Keratinocyte (primary cell): ENCODE data around the gene ZBTB2. TPM values are rescaled to one million over a fixed set of nuclear protein-coding genes. Genes with fewer than 3 reads are reported as not detected.

Experiments used
- DNase-seq: peaks from one replicate; pipeline ENCODE4 v3.0.0-alpha.2; 2011; ENCODE audit warnings: low read depth, missing footprints, low spot score
- FAIRE-seq: peaks from 2 replicates; lab custom pipeline; 2011; peaks lifted over from hg19 to GRCh38; lab: Jason Lieb, UNC
- H2AFZ ChIP-seq: 2 replicates; pipeline ENCODE4 v1.6.0; 2012; ENCODE audit warnings: low read length, control low read depth, inconsistent platforms; ENCODE audit not compliant: control insufficient read depth
- H3K27ac ChIP-seq: 2 replicates; pipeline ENCODE4 v1.5.1; 2011; ENCODE audit warnings: low read length; ENCODE audit not compliant: control insufficient read depth, insufficient read depth
- H3K27me3 ChIP-seq: 3 replicates; pipeline ENCODE4 v1.6.0; 2011; ENCODE audit warnings: low read length; ENCODE audit not compliant: control insufficient read depth, insufficient read depth; ENCODE audit errors: extremely low read depth
- H3K36me3 ChIP-seq, 2 experiments: 2 replicates in 1 of 2; 3 replicates in 1 of 2; pipeline ENCODE4 v1.5.1; 2011; ENCODE audit warnings: low read length in 2 of 2, mild to moderate bottlenecking in 1 of 2; ENCODE audit not compliant: control insufficient read depth in 2 of 2, insufficient read depth in 2 of 2; ENCODE audit errors: extremely low read depth in 1 of 2
- H3K4me1 ChIP-seq: 3 replicates; pipeline ENCODE4 v1.5.1; 2011; ENCODE audit warnings: low read length; ENCODE audit not compliant: control insufficient read depth, insufficient read depth; ENCODE audit errors: extremely low read depth
- H3K4me2 ChIP-seq: 3 replicates; pipeline ENCODE4 v1.6.0; 2011; ENCODE audit warnings: low read depth, low read length; ENCODE audit not compliant: control insufficient read depth, insufficient read depth; ENCODE audit errors: extremely low read depth
- H3K4me3 ChIP-seq, 3 experiments: fragments of 200-600 bp in 1 of 3; sonication (generic) in 1 of 3; 2 replicates in 2 of 3; 3 replicates in 1 of 3; pipeline ENCODE4 v1.5.1; 2011 to 2016; ENCODE audit warnings: low read length in 3 of 3, mild to moderate bottlenecking in 3 of 3, control low read depth in 2 of 3, inconsistent platforms in 1 of 3, low read depth in 1 of 3, mixed read lengths in 1 of 3, mixed run types in 1 of 3, moderate library complexity in 1 of 3; ENCODE audit not compliant: control insufficient read depth in 2 of 3, insufficient read depth in 2 of 3; ENCODE audit errors: extremely low read depth in 1 of 3
- H3K79me2 ChIP-seq: 2 replicates; pipeline ENCODE4 v1.6.0; 2012; ENCODE audit warnings: low read length; ENCODE audit not compliant: control insufficient read depth, insufficient read depth
- H3K9ac ChIP-seq: 3 replicates; pipeline ENCODE4 v1.6.0; 2011; ENCODE audit warnings: low read length; ENCODE audit not compliant: control insufficient read depth, insufficient read depth; ENCODE audit errors: extremely low read depth
- H3K9me1 ChIP-seq: 3 replicates; pipeline ENCODE4 v1.6.0; 2011; ENCODE audit warnings: low read length; ENCODE audit not compliant: control insufficient read depth, insufficient read depth; ENCODE audit errors: extremely low read depth
- H3K9me3 ChIP-seq: 2 replicates; pipeline ENCODE4 v1.5.1; 2012; ENCODE audit warnings: low read depth, low read length; ENCODE audit not compliant: control insufficient read depth
- H4K20me1 ChIP-seq: 3 replicates; pipeline ENCODE4 v1.6.0; 2011; ENCODE audit warnings: low read length; ENCODE audit not compliant: control insufficient read depth, insufficient read depth; ENCODE audit errors: extremely low read depth
- EZH2 ChIP-seq: IDR thresholded peaks from one replicate; pipeline ENCODE4 v1.6.1; 2012; ENCODE audit warnings: inconsistent platforms, mild to moderate bottlenecking, low read length, moderate library complexity
- dilution Hi-C: fragments of 300-500 bp; cut with MboI; formaldehyde crosslinking; loops from one replicate; pipeline ENCODE4 v1.7.0; 2020; ENCODE audit warnings: low sequenced_read_pairs; ENCODE audit not compliant: extremely low pct_ligation_motif_present
- polyA plus RNA-seq, 5 experiments: library from polyadenylated mRNA; depleted of rRNA in 3 of 5; stranded (reverse) in 3 of 5; stranded (forward) in 1 of 5; unstranded in 1 of 5; fragments of >200 nt; gene quantifications; 1 replicate in 1 of 5; 2 replicates in 3 of 5; 3 replicates in 1 of 5; pipeline versions ENCODE4 v1.2.1 to v1.2.3, GENCODE V29; 2011 to 2012; ENCODE audit warnings: missing spikeins in 2 of 5, low read depth in 1 of 5, low replicate concordance in 1 of 5
- TF ChIP-seq, protein P1 (sequence below), 3 experiments: IDR thresholded peaks in 1 of 3; conservative IDR thresholded peaks in 1 of 3; optimal IDR thresholded peaks in 1 of 3; 2 replicates in 2 of 3; 3 replicates in 1 of 3; pipeline versions ENCODE3 to v1.5.1; 2011; ENCODE audit warnings: low read length in 3 of 3, mild to moderate bottlenecking in 3 of 3, moderate library complexity in 2 of 3, control low read depth in 1 of 3, inconsistent platforms in 1 of 3; ENCODE audit not compliant: insufficient read depth in 2 of 3; ENCODE audit errors: extremely low read depth in 1 of 3

The ZBTB2 gene
- polyA plus RNA-seq, 1 donor (not counting 4 experiments of a cell fraction or from before 2014, with no cell fraction given) = 10.9 TPM

DNA sequence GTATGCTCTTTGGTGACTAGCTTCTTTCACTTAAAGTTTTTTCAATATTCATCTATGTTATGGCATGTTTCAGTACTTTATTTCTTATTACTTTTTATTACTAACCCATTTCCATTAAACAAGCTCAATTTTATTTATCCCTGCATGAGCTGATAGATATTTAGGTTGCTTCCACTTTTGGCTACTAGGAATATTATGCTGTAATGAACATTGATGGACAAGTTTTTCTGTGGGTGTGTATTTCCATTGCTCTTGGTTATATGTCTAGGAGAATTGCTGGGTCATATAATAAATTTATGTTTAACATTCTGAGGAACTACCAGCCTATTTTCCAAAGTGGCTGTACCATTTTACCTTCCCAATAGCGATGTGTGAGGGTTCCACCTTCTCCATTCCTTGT lies 69.9 kb downstream of the ZBTB2 start:
- dilution Hi-C loops = no loop called here
- no peak overlapping the region for H3K4me2 ChIP-seq
- no peaks in the 10 kb centered on the region for H3K36me3 ChIP-seq
- H3K4me1 ChIP-seq = peaks cover 9% of the 10 kb centered on the region
- H3K9me3 ChIP-seq = no peaks in the 10 kb centered on the region
- H3K4me3 ChIP-seq = no peak overlapping the region
- H3K27me3 ChIP-seq = no peaks in the 10 kb centered on the region
- H3K79me2 ChIP-seq = no peaks in the 10 kb centered on the region
- no peaks in the 10 kb centered on the region for H4K20me1 ChIP-seq
- no peak overlapping the region for H3K9ac ChIP-seq
- no peak for TF ChIP-seq EZH2
- TF ChIP-seq, protein P1, sequence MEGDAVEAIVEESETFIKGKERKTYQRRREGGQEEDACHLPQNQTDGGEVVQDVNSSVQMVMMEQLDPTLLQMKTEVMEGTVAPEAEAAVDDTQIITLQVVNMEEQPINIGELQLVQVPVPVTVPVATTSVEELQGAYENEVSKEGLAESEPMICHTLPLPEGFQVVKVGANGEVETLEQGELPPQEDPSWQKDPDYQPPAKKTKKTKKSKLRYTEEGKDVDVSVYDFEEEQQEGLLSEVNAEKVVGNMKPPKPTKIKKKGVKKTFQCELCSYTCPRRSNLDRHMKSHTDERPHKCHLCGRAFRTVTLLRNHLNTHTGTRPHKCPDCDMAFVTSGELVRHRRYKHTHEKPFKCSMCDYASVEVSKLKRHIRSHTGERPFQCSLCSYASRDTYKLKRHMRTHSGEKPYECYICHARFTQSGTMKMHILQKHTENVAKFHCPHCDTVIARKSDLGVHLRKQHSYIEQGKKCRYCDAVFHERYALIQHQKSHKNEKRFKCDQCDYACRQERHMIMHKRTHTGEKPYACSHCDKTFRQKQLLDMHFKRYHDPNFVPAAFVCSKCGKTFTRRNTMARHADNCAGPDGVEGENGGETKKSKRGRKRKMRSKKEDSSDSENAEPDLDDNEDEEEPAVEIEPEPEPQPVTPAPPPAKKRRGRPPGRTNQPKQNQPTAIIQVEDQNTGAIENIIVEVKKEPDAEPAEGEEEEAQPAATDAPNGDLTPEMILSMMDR (optimal IDR thresholded peaks at IDR 0.05 in 1 of 3, IDR thresholded peaks at IDR 0.05 in 1 of 3, conservative IDR thresholded peaks at IDR 0.05 in 1 of 3; ENCODE audit: extremely low read depth in 1 of 3, insufficient read depth in 2 of 3, low read length in 3 of 3) = no peak
- no peak for FAIRE-seq
- no peaks in the 10 kb centered on the region for H3K9me1 ChIP-seq
- H3K27ac ChIP-seq = no peak overlapping the region
- no peak overlapping the region for H2AFZ ChIP-seq
- DNase-seq = no peak

- no peak overlapping the region for H3K4me2 ChIP-seq
- DNase-seq (no peak), FAIRE-seq (no peak)
- H3K36me3 ChIP-seq = no peaks in the 10 kb centered on the region
- no peaks in the 10 kb centered on the region for H3K27me3 ChIP-seq
- H3K4me1 ChIP-seq = peaks cover 9% of the 10 kb centered on the region
- H3K9ac ChIP-seq = no peak overlapping the region
- H2AFZ ChIP-seq = no peak overlapping the region
- H3K79me2 ChIP-seq = no peaks in the 10 kb centered on the region
- dilution Hi-C loops = no loop called here
- H3K9me1 ChIP-seq = no peaks in the 10 kb centered on the region
- no peaks in the 10 kb centered on the region for H4K20me1 ChIP-seq
- no peaks in the 10 kb centered on the region for H3K9me3 ChIP-seq
- TF ChIP-seq, protein P1 (optimal IDR thresholded peaks at IDR 0.05 in 1 of 3, IDR thresholded peaks at IDR 0.05 in 1 of 3, conservative IDR thresholded peaks at IDR 0.05 in 1 of 3; ENCODE audit: extremely low read depth in 1 of 3, insufficient read depth in 2 of 3, low read length in 3 of 3) = no peak
- no peak for TF ChIP-seq EZH2
- H3K4me3 ChIP-seq = no peak overlapping the region
- no peak overlapping the region for H3K27ac ChIP-seq
Measured at GRCh38 chr6:151320140-151320539, 71.2 kb downstream of the ZBTB2 start.
